ENCODE data around the gene CNTROB. TPM values are rescaled to one million over a fixed set of nuclear protein-coding genes. Genes with fewer than 3 reads are reported as not detected.

CNTROB gene
- total and polyA plus RNA-seq, 2 experiments from 2014 or later, result 21.1 to 37.5 TPM

GRCh38 chr17:7989781-7990655, 58.0 kb downstream of the CNTROB start:
- Histone ChIP-seq H3K4me3 (peak overlapping the region; percentile 66), H3K4me1 (ENCODE audit: insufficient read depth) (peaks cover 4% of the 10 kb centered on the region), H3K27me3 (no peaks in the 10 kb centered on the region), H3K79me2 (no peaks in the 10 kb centered on the region), H3K4me2 (peak overlapping the region; percentile 91), H4K20me1 (ENCODE audit: insufficient read depth, poor library complexity, severe bottlenecking) (no peaks in the 10 kb centered on the region), H3K36me3 (replicated peaks; ENCODE audit: insufficient read depth, low read depth) (no peaks in the 10 kb centered on the region), H2AFZ (peak overlapping the region; percentile 66), H3K9me3 (ENCODE audit: low read depth) (no peaks in the 10 kb centered on the region), H3K27ac (peak overlapping the region; percentile 37), H3K9me2 (replicated peaks; ENCODE audit: insufficient read depth) (no peaks in the 10 kb centered on the region)
- no peak for TF ChIP-seq EZH2 (IDR thresholded peaks at IDR 0.05; ENCODE audit: borderline replicate concordance)
- TF ChIP-seq, protein P1, sequence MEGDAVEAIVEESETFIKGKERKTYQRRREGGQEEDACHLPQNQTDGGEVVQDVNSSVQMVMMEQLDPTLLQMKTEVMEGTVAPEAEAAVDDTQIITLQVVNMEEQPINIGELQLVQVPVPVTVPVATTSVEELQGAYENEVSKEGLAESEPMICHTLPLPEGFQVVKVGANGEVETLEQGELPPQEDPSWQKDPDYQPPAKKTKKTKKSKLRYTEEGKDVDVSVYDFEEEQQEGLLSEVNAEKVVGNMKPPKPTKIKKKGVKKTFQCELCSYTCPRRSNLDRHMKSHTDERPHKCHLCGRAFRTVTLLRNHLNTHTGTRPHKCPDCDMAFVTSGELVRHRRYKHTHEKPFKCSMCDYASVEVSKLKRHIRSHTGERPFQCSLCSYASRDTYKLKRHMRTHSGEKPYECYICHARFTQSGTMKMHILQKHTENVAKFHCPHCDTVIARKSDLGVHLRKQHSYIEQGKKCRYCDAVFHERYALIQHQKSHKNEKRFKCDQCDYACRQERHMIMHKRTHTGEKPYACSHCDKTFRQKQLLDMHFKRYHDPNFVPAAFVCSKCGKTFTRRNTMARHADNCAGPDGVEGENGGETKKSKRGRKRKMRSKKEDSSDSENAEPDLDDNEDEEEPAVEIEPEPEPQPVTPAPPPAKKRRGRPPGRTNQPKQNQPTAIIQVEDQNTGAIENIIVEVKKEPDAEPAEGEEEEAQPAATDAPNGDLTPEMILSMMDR (IDR thresholded peaks at IDR 0.05; ENCODE audit: poor library complexity), result peak; percentile 97
- DNase-seq (ENCODE audit: low spot score), result peak; percentile 88
- 7% methylated on average over 57 of the region's 59 CpGs for WGBS (ENCODE audit: low lambda C conversion rate, missing lambda C conversion rate)

DNA sequence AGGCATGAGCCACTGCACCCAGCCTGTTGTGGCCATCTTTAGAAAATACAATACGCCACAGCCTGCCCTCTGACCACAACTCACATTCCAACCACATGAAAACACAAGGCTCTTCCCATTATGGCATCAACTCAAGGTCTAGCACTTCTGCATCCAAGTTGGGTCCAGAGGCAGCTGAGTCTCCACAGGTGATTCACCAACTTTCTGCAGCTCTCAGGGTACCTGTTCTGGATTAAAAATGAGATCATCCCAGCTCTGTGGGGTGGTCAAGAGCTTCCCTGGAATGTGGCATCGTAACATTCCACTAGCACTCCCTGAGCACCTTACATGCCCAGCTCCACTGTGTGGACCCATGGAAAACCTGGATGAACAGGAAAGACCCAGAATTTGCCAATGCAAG, 60.5 kb downstream of the CNTROB start:
- Histone ChIP-seq H4K20me1 (ENCODE audit: insufficient read depth, poor library complexity, severe bottlenecking) (no peaks in the 10 kb centered on the region), H3K27me3 (no peaks in the 10 kb centered on the region), H3K9me2 (replicated peaks; ENCODE audit: insufficient read depth) (no peaks in the 10 kb centered on the region), H2AFZ (no peak overlapping the region), H3K27ac (no peak overlapping the region), H3K9me3 (ENCODE audit: low read depth) (no peaks in the 10 kb centered on the region), H3K36me3 (replicated peaks; ENCODE audit: insufficient read depth, low read depth) (no peaks in the 10 kb centered on the region), H3K4me3 (no peak overlapping the region), H3K4me2 (no peak overlapping the region), H3K4me1 (ENCODE audit: insufficient read depth) (peaks cover 4% of the 10 kb centered on the region), H3K79me2 (no peaks in the 10 kb centered on the region)
- DNase-seq (ENCODE audit: low spot score), result no peak
- WGBS (ENCODE audit: low lambda C conversion rate, missing lambda C conversion rate), result 86% methylated on average over 2 of the region's 2 CpGs
- TF ChIP-seq EZH2phosphoT487 (IDR thresholded peaks at IDR 0.05; ENCODE audit: low read depth, severe bottlenecking, unreplicated experiment), result no peak
- TF ChIP-seq, protein P1 (IDR thresholded peaks at IDR 0.05; ENCODE audit: poor library complexity), result no peak
- TF ChIP-seq EZH2 (IDR thresholded peaks at IDR 0.05; ENCODE audit: borderline replicate concordance), result no peak

DNA sequence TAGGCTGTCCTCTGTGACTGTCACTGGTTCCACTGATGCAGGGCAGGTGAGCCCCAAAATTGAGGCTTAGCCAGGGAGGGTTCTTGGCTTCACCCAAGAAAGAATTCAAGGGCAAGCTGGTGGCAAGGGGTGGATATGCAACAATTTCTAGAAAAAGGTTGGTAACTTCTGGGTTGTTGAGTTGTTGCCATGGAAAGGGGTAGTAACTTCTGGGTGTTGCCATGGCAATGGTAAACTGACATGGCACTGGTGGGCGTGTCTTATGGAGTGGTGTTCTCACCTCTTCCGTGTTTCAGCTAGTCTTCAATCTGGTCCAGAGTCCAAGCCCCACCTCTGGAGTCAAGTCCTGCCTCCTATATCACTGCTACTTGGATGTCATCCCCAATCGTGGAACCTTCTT, 60.9 kb downstream of the CNTROB start:
- Histone ChIP-seq H2AFZ (no peak overlapping the region), H3K4me3 (no peak overlapping the region), H4K20me1 (ENCODE audit: insufficient read depth, poor library complexity, severe bottlenecking) (no peaks in the 10 kb centered on the region), H3K9me3 (ENCODE audit: low read depth) (no peaks in the 10 kb centered on the region), H3K4me2 (no peak overlapping the region), H3K4me1 (ENCODE audit: insufficient read depth) (peaks cover 4% of the 10 kb centered on the region), H3K27ac (no peak overlapping the region), H3K27me3 (no peaks in the 10 kb centered on the region), H3K79me2 (no peaks in the 10 kb centered on the region), H3K9me2 (replicated peaks; ENCODE audit: insufficient read depth) (no peaks in the 10 kb centered on the region), H3K36me3 (replicated peaks; ENCODE audit: insufficient read depth, low read depth) (no peaks in the 10 kb centered on the region)
- TF ChIP-seq, protein P1 (IDR thresholded peaks at IDR 0.05; ENCODE audit: poor library complexity), result no peak
- TF ChIP-seq EZH2 (IDR thresholded peaks at IDR 0.05; ENCODE audit: borderline replicate concordance), result no peak
- TF ChIP-seq EZH2phosphoT487 (IDR thresholded peaks at IDR 0.05; ENCODE audit: low read depth, severe bottlenecking, unreplicated experiment), result no peak
- WGBS (ENCODE audit: low lambda C conversion rate, missing lambda C conversion rate), result 78% methylated on average over 3 of the region's 3 CpGs
- no peak for DNase-seq (ENCODE audit: low spot score)

All from hepatocyte (in vitro differentiated cells).